Kidney (tissue), 14 donors: Measurements from ENCODE around the gene KRT73. TPM values are rescaled to one million over a fixed set of nuclear protein-coding genes. Genes with fewer than 3 reads are reported as not detected.

Experiments
- DNase-seq, 5 donors: peaks; one replicate each; pipeline ENCODE4 v3.0.0-alpha.2; 2013 to 2020
- FAIRE-seq: peaks from 2 replicates; lab custom pipeline; 2012; peaks lifted over from hg19 to GRCh38; lab: Jason Lieb, UNC
- H3K27ac ChIP-seq, 2 donors: one replicate each; pipeline ENCODE4 v1.7.0; 2013; ENCODE audit warnings: low read depth in 2 of 2, low read length in 2 of 2, inconsistent platforms in 1 of 2
- H3K27me3 ChIP-seq: one replicate; pipeline ENCODE4 v1.7.1; 2013; ENCODE audit warnings: low read length, inconsistent platforms; ENCODE audit not compliant: control insufficient read depth, insufficient read depth
- H3K36me3 ChIP-seq, 3 donors: one replicate each; pipeline versions ENCODE4 v1.7.0 to v1.7.1; 2013; ENCODE audit warnings: low read length in 3 of 3, control low read depth in 1 of 3, inconsistent platforms in 1 of 3; ENCODE audit not compliant: insufficient read depth in 3 of 3, control insufficient read depth in 2 of 3
- H3K4me1 ChIP-seq, 3 donors: one replicate each; pipeline versions ENCODE4 v1.7.0 to v1.7.1; 2013; ENCODE audit warnings: low read length in 3 of 3, inconsistent platforms in 1 of 3, low read depth in 1 of 3; ENCODE audit not compliant: control insufficient read depth in 2 of 3, insufficient read depth in 2 of 3
- H3K4me3 ChIP-seq, 3 donors: one replicate each; pipeline versions ENCODE4 v1.7.0 to v1.8.1; 2013; ENCODE audit warnings: low read length in 3 of 3, control low read depth in 1 of 3, inconsistent platforms in 1 of 3
- H3K9ac ChIP-seq, 3 donors: one replicate each; pipeline versions ENCODE4 v1.7.0 to v1.7.1; 2013; ENCODE audit warnings: low read length in 3 of 3, control low read depth in 1 of 3, inconsistent platforms in 1 of 3
- H3K9me3 ChIP-seq, 3 donors: one replicate each; pipeline versions ENCODE4 v1.7.0 to v1.7.1; 2013; ENCODE audit warnings: low read length in 3 of 3, control low read depth in 1 of 3, inconsistent platforms in 1 of 3; ENCODE audit not compliant: control insufficient read depth in 2 of 3, insufficient read depth in 1 of 3
- intact Hi-C: fragments of 100-400 bp; cut with DNase I; formaldehyde crosslinking; loops from one replicate; pipeline ENCODE4 v1.11.1; 2022
- polyA plus RNA-seq: library from polyadenylated mRNA; stranded (reverse); fragments of 350-450 nt; fragmentation: Illumina TruSeq; extraction: RNeasy Lipid Tissue Mini Kit (QIAGEN cat#74804); gene quantifications from one replicate; pipeline ENCODE4 v1.2.3, GENCODE V29; 2014; ENCODE audit warnings: low read depth, low replicate concordance; ENCODE audit not compliant: insufficient read depth
- total RNA-seq: library from RNA; stranded (reverse); fragmentation: NEBNext Ultra II Directional; extraction: Animal tissue kit (Norgen Biotek cat#: 25700); gene quantifications from one replicate; pipeline ENCODE4 v1.2.1, GENCODE V29; 2021
- TF ChIP-seq, protein P1 (sequence below): IDR thresholded peaks from 3 replicates; pipeline ENCODE4 v1.5.1; 2012; ENCODE audit warnings: mild to moderate bottlenecking, moderate library complexity, borderline replicate concordance; ENCODE audit not compliant: insufficient read depth; ENCODE audit errors: extremely low read depth
- donor health status: control.
- donor health status: control.
- donor health status: control.
- donor health status: control.
- donor health status: control.
- donor health status: DM: yes; HTN: yes; CAD: no.
- donor health status: Normal renal cell carcinoma (clear cell type).

KRT73 gene
- total and polyA plus RNA-seq, 2 donors from 2014 or later, result not detected

DNA sequence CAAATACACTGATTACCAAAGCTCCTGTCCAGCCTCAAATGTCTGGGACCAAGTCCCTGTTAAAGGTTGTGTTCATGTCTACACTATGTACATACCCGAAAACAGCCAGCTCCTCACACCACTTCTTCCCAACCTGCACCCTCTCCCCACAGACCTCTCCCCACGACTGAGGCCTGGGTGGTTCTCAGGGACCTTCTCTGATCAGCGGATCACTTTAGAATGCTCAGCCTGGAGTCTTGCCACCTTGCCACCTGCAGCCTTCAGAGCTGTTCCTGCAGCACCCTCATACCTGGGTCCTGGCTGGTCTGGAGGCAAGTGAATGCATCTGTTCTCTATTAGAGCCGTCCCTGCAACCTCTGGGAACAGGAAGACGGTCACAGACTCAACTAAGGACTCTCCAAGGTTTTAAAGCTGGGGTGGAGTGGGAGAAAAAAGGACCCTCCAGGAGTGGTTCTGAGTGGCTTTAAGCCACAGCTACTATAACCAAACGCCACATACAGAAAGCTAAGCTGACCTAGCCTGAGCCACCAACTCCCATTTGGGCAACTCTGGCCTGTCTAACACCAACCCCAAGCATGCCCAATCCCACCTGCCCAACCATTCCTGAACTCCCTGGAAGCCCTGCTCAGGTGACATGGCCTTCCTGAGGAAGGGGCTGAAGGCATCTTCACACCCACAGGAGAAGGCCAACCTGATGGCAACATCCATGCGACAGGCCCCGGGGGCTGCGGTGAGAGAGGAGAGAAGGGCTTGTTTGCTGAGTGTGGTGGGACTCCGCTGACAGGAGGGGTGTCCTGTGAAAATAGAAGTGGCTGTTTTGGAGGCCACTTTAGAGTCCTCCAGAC, 25.1 kb upstream of the KRT73 start:
- TF ChIP-seq, protein P1, sequence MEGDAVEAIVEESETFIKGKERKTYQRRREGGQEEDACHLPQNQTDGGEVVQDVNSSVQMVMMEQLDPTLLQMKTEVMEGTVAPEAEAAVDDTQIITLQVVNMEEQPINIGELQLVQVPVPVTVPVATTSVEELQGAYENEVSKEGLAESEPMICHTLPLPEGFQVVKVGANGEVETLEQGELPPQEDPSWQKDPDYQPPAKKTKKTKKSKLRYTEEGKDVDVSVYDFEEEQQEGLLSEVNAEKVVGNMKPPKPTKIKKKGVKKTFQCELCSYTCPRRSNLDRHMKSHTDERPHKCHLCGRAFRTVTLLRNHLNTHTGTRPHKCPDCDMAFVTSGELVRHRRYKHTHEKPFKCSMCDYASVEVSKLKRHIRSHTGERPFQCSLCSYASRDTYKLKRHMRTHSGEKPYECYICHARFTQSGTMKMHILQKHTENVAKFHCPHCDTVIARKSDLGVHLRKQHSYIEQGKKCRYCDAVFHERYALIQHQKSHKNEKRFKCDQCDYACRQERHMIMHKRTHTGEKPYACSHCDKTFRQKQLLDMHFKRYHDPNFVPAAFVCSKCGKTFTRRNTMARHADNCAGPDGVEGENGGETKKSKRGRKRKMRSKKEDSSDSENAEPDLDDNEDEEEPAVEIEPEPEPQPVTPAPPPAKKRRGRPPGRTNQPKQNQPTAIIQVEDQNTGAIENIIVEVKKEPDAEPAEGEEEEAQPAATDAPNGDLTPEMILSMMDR, result no peak
- Histone ChIP-seq H3K9me3 (no peaks in the 10 kb centered on the region), H3K4me3 (no peak overlapping the region), H3K36me3 (no peaks in the 10 kb centered on the region), H3K4me1 (no peaks in the 10 kb centered on the region), H3K9ac (no peak overlapping the region), H3K27me3 (no peaks in the 10 kb centered on the region), H3K27ac (no peak overlapping the region)
- intact Hi-C loops, result no loop called here
- FAIRE-seq, result no peak
- DNase-seq, result peak in 1 of 5 donors; percentile 2

DNA sequence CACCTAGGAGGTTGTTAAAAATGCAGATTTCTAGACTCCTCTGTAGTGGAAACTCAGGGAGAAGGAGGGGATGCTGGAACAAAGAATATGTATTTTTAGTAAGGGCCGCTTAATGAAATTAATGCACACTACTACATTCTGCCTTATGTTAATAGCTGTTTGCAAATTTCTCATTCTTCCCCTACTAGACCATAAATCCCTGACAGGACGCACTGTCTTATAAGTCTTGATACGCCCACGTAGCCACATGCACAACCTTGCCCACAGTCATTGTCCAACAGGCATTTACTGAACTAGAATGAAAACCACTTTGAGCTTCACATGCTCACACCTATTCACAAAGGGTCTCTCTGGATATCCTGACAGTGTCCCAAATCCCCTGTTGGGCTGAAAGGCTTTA, 23.1 kb upstream of the KRT73 start:
- no peak for FAIRE-seq
- no peaks in the 10 kb centered on the region for H3K4me1 ChIP-seq
- H3K9me3 ChIP-seq, result no peaks in the 10 kb centered on the region
- intact Hi-C loops, result no loop called here
- H3K27ac ChIP-seq, result no peak overlapping the region
- TF ChIP-seq, protein P1, result no peak
- no peaks in the 10 kb centered on the region for H3K27me3 ChIP-seq
- no peak overlapping the region for H3K4me3 ChIP-seq
- no peak overlapping the region for H3K9ac ChIP-seq
- DNase-seq, result no peak
- H3K36me3 ChIP-seq, result no peaks in the 10 kb centered on the region

DNA sequence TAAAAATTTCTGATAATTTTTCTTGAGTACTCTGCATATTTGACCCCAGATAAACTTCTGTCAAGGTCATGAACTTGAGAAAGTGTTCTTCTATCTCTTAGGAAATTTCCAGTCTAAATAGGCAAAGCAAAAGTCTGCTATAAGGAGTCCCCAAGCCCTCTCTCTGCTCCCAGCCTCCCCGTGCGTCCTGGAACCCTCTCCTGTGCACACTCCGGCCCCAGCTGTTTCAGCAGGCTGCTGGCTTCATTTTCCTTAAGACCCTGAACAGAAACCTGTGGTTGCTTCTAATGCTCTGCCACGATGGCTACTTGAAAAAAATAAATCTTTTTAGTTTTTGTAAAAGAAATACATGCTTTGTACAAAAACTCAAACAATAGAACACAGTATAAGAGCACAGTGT, 18.9 kb upstream of the KRT73 start:
- Histone ChIP-seq H3K36me3 (no peaks in the 10 kb centered on the region), H3K4me1 (no peaks in the 10 kb centered on the region), H3K9ac (no peak overlapping the region), H3K4me3 (no peak overlapping the region), H3K27me3 (no peaks in the 10 kb centered on the region), H3K27ac (no peak overlapping the region), H3K9me3 (no peaks in the 10 kb centered on the region)
- FAIRE-seq, result no peak
- peak in 1 of 5 donors; percentile 1 for DNase-seq
- TF ChIP-seq, protein P1, result no peak
- intact Hi-C loops, result no loop called here
